Adrenal gland (tissue), 12 donors: ENCODE data around the gene PGR. TPM values are rescaled to one million over a fixed set of nuclear protein-coding genes. Genes with fewer than 3 reads are reported as not detected.

Source experiments
- DNase-seq, 7 donors: peaks; one replicate each; pipeline ENCODE4 v3.0.0-alpha.2; 2019 to 2020
- H3K27ac ChIP-seq, 5 donors: fragments of 200-600 bp; sonication (generic) in 4 of 5; 1 replicate in 3 of 5; 2 replicates in 2 of 5; pipeline versions ENCODE4 v1.5.1 to v1.8.0; 2016 to 2020; ENCODE audit warnings: mild to moderate bottlenecking in 1 of 5
- H3K27me3 ChIP-seq: fragments of 200-600 bp; 2 replicates; pipeline ENCODE4 v1.8.0; 2021
- H3K36me3 ChIP-seq, 2 donors: fragments of 200-600 bp; replicated peaks in 1 of 2; 1 replicate in 1 of 2; 2 replicates in 1 of 2; pipeline versions ENCODE4 v1.5.1 to v1.8.0; 2018 to 2022
- H3K4me1 ChIP-seq, 2 donors: fragments of 200-600 bp; replicated peaks in 1 of 2; 1 replicate in 1 of 2; 2 replicates in 1 of 2; pipeline versions ENCODE4 v1.5.1 to v1.8.0; 2018 to 2021
- H3K4me3 ChIP-seq, 4 donors: fragments of 200-600 bp; sonication (generic) in 3 of 4; one replicate each; pipeline ENCODE4 v1.5.1; 2016 to 2018
- H3K9me3 ChIP-seq, 3 donors: fragments of 200-600 bp; sonication (generic) in 1 of 3; replicated peaks in 1 of 3; 1 replicate in 2 of 3; 2 replicates in 1 of 3; pipeline versions ENCODE4 v1.5.1 to v1.8.0; 2016 to 2021
- CTCF ChIP-seq, 6 experiments: fragments of 450-650 bp in 4 of 6; fragments of 200-600 bp in 2 of 6; sonication (generic) in 1 of 6; IDR thresholded peaks; 1 replicate in 5 of 6; 2 replicates in 1 of 6; pipeline versions ENCODE4 v1.5.1 to v1.8.0; 2016 to 2021; ENCODE audit warnings: antibody characterized with exemption in 6 of 6, mild to moderate bottlenecking in 2 of 6, moderate library complexity in 1 of 6
- POLR2A ChIP-seq, 2 donors: fragments of 450-650 bp; IDR thresholded peaks; one replicate each; pipeline ENCODE4 v1.6.1; 2017; ENCODE audit warnings: antibody characterized with exemption in 2 of 2, mild to moderate bottlenecking in 2 of 2, moderate library complexity in 1 of 2
- WGBS, 4 donors: extraction: QIAGEN DNeasy Blood & Tissue Kit in 2 of 4; methylation state at CpG; one replicate each; pipeline versions ENCODE4 v1.1.5 to v1.1.7; 2013 to 2017; 5-methylcytosine and 5-hydroxymethylcytosine counted together
- intact Hi-C, 2 donors: fragments of 100-400 bp; cut with DNase I; formaldehyde crosslinking; loops; one replicate each; pipeline versions ENCODE4 v1.14.1 to v1.15.0; 2022 to 2023
- polyA plus RNA-seq, 3 donors: library from polyadenylated mRNA; stranded (reverse); fragments of 200-250 nt in 2 of 3; fragments of 350-450 nt in 1 of 3; fragmentation: Illumina TruSeq in 1 of 3; extraction: RNeasy Lipid Tissue Mini Kit (QIAGEN cat#74804) in 1 of 3; gene quantifications; one replicate each; pipeline ENCODE4 v1.2.3, GENCODE V29; 2013 to 2014
- total RNA-seq, 9 donors: library from RNA; depleted of rRNA in 4 of 9; stranded (reverse); fragments of >200 nt in 4 of 9; fragments of 120-200 nt in 1 of 9; fragmentation: NEBNext Ultra II Directional in 1 of 9; extraction: Animal tissue kit (Norgen Biotek cat#: 25700) in 1 of 9; gene quantifications; one replicate each; pipeline versions ENCODE4 v1.1.0 to v1.2.4, GENCODE V29; 2013 to 2023
- donor health status: healthy with polysubstance abuse.
- donor health status: Bipolar disorder and iron deficiency.
- donor health status: DM: yes; HTN: yes; CAD: no.
- donor health status: DM: no; HTN: no; CAD: no.
- donor health status: DM: no; HTN: no; CAD: no.
- donor health status: DM: yes; HTN: yes; CAD: no.

PGR gene
- total and polyA plus RNA-seq, 12 donors = 0.24 to 17.3 (median 3.3) TPM

DNA sequence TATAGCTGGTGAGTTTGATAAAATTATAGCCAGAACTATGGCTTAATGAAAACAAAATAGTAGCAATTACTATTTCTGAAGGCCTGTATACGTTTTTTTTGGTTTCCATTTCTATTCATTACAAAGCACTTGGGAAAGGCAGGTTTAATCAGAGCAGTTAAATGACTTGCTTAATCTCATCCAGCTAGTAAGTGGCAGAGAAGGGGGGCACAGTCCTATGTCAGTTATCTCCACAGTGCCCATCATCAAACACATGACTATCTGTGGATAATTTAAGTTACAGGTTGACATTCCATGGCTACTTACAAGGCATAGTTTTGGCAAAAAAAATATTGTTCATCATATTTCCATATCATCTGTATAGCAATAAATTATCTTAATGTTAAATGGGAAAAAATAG, 93.7 kb downstream of the PGR start:
- no peak for TF ChIP-seq POLR2A (IDR thresholded peaks at IDR 0.05)
- no peak for TF ChIP-seq CTCF (IDR thresholded peaks at IDR 0.05)
- no peak for DNase-seq
- H3K9me3 ChIP-seq = no peaks in the 10 kb centered on the region
- H3K36me3 ChIP-seq = no peaks in the 10 kb centered on the region
- H3K27me3 ChIP-seq = no peaks in the 10 kb centered on the region
- WGBS, 4 donors = 59 to 84% (median 80%) methylated on average over 1 of the region's 1 CpG
- H3K27ac ChIP-seq = no peak overlapping the region
- H3K4me1 ChIP-seq = no peaks in the 10 kb centered on the region
- intact Hi-C loops = no loop called here
- no peak overlapping the region for H3K4me3 ChIP-seq

- 32 to 48% (median 44%) methylated on average over 4 of the region's 4 CpGs for WGBS, 4 donors
- no peak for TF ChIP-seq POLR2A (IDR thresholded peaks at IDR 0.05)
- TF ChIP-seq CTCF (IDR thresholded peaks at IDR 0.05) = no peak
- DNase-seq = peak in 6 of 7 donors; percentile 35 to 84 (median 47)
- intact Hi-C loops = no loop called here
- H3K27ac ChIP-seq = peak overlapping the region in 1 of 5 donors; percentile 24
- no peaks in the 10 kb centered on the region for H3K4me1 ChIP-seq
- no peaks in the 10 kb centered on the region for H3K9me3 ChIP-seq
- no peak overlapping the region for H3K4me3 ChIP-seq
- no peaks in the 10 kb centered on the region for H3K36me3 ChIP-seq
- H3K27me3 ChIP-seq = no peaks in the 10 kb centered on the region
These were observed 95.5 kb downstream of the PGR start for GRCh38 chr11:101034076-101034475.

DNA sequence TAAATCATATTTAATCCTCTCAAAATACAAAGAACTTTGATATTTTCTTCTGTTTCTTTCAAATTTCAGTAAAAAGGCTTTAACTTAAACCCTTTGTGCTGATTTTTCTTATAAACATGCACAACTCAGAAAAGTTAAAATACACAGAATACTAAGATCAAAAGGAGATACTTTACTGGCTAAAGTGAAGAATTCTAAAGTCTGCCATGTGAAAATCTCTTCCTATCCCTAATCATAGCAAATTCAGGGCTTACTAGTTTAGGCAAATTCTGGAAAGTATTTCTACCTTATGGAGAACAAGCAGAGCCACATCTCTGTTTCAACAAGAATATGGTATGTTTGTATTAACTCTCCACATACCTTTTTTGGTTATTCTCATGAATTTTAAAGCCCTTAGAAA, 96.6 kb downstream of the PGR start:
- DNase-seq = no peak
- H3K9me3 ChIP-seq = no peaks in the 10 kb centered on the region
- no peak overlapping the region for H3K4me3 ChIP-seq
- intact Hi-C loops = no loop called here
- H3K27ac ChIP-seq = no peak overlapping the region
- no peaks in the 10 kb centered on the region for H3K27me3 ChIP-seq
- no peaks in the 10 kb centered on the region for H3K4me1 ChIP-seq
- TF ChIP-seq POLR2A (IDR thresholded peaks at IDR 0.05) = no peak
- no peak for TF ChIP-seq CTCF (IDR thresholded peaks at IDR 0.05)
- H3K36me3 ChIP-seq = no peaks in the 10 kb centered on the region

- WGBS, 4 donors = 86 to 87% (median 87%) methylated on average over 3 of the region's 3 CpGs
- DNase-seq = no peak
- no peaks in the 10 kb centered on the region for H3K9me3 ChIP-seq
- no peak overlapping the region for H3K27ac ChIP-seq
- H3K27me3 ChIP-seq = no peaks in the 10 kb centered on the region
- H3K4me3 ChIP-seq = no peak overlapping the region
- TF ChIP-seq POLR2A (IDR thresholded peaks at IDR 0.05) (no peak), CTCF (IDR thresholded peaks at IDR 0.05) (no peak)
- intact Hi-C loops = no loop called here
- H3K4me1 ChIP-seq = no peaks in the 10 kb centered on the region
- H3K36me3 ChIP-seq = no peaks in the 10 kb centered on the region
These were observed 97.9 kb downstream of the PGR start for GRCh38 chr11:101031713-101032112.
